HepG2 (cell line): Measurements from ENCODE around the gene EPHA10. TPM values are rescaled to one million over a fixed set of nuclear protein-coding genes. Genes with fewer than 3 reads are reported as not detected.

Experiments
- AGO1 ChIP-seq: fragments of 200-400 bp; formaldehyde crosslinking; IDR thresholded peaks from 2 replicates; pipeline ENCODE4 v1.6.1; 2017; ENCODE audit warnings: mild to moderate bottlenecking, low read depth, low read length, moderate library complexity; ENCODE audit not compliant: poor library complexity, severe bottlenecking
- BRD4 ChIP-seq: sonication (generic); formaldehyde crosslinking; IDR thresholded peaks from 2 replicates; pipeline ENCODE4 v1.4.0; 2020; ENCODE audit warnings: missing genetic modification reagents
- CREB1 ChIP-seq, 2 experiments: fragments of 450-650 bp in 1 of 2; IDR thresholded peaks; 2 replicates each; pipeline ENCODE4 v1.6.1; 2016 to 2017; ENCODE audit warnings: control low read depth in 1 of 2, mild to moderate bottlenecking in 1 of 2, missing compliant biosample characterization in 1 of 2, missing genetic modification characterization in 1 of 2
- EED ChIP-seq: sonication (generic); formaldehyde crosslinking; IDR thresholded peaks from 2 replicates; pipeline ENCODE4 v1.5.0; 2020; ENCODE audit warnings: mild to moderate bottlenecking, missing genetic modification reagents
- ELF1 ChIP-seq: sonication (generic); formaldehyde crosslinking; IDR thresholded peaks from 2 replicates; pipeline ENCODE4 v1.4.0; 2020; ENCODE audit warnings: missing genetic modification reagents
- GABPB1 ChIP-seq: IDR thresholded peaks from 2 replicates; pipeline ENCODE4 v1.6.1; 2016; ENCODE audit warnings: mild to moderate bottlenecking, missing genetic modification reagents, moderate library complexity, missing compliant biosample characterization
- HIVEP1 ChIP-seq: sonication (generic); formaldehyde crosslinking; IDR thresholded peaks from 2 replicates; pipeline ENCODE4 v1.4.0; 2020; ENCODE audit warnings: mild to moderate bottlenecking, missing genetic modification reagents
- HNF1B ChIP-seq: sonication (generic); formaldehyde crosslinking; IDR thresholded peaks from 2 replicates; pipeline ENCODE4 v1.5.1; 2020; ENCODE audit warnings: mild to moderate bottlenecking, moderate library complexity, missing genetic modification reagents
- KDM4B ChIP-seq: sonication (generic); formaldehyde crosslinking; IDR thresholded peaks from 2 replicates; pipeline ENCODE4 v1.4.0; 2020; ENCODE audit warnings: missing genetic modification reagents
- NCOA2 ChIP-seq: sonication (generic); formaldehyde crosslinking; IDR thresholded peaks from 2 replicates; pipeline ENCODE4 v1.8.0; 2022; ENCODE audit warnings: inconsistent platforms
- NR3C1 ChIP-seq: sonication (generic); formaldehyde crosslinking; IDR thresholded peaks from 2 replicates; pipeline ENCODE4 v1.4.0; 2020; ENCODE audit warnings: missing genetic modification reagents
- PRMT3 ChIP-seq: sonication (generic); formaldehyde crosslinking; IDR thresholded peaks from 2 replicates; pipeline ENCODE4 v1.8.1; 2022; ENCODE audit warnings: low read depth, mild to moderate bottlenecking, moderate library complexity, missing genetic modification reagents, borderline replicate concordance
- RBFOX2 ChIP-seq: fragments of 200-400 bp; formaldehyde crosslinking; IDR thresholded peaks from 2 replicates; pipeline ENCODE4 v1.6.1; 2017; ENCODE audit warnings: low read depth, mild to moderate bottlenecking, low read length
- RORA ChIP-seq: sonication (generic); formaldehyde crosslinking; IDR thresholded peaks from 2 replicates; pipeline ENCODE4 v1.5.0; 2020; ENCODE audit warnings: mild to moderate bottlenecking, missing genetic modification reagents, moderate library complexity
- SNRNP70 ChIP-seq: fragments of 200-400 bp; formaldehyde crosslinking; IDR thresholded peaks from 2 replicates; pipeline ENCODE4 v1.6.1; 2017; ENCODE audit warnings: mild to moderate bottlenecking, low read depth, low read length, moderate library complexity
- SP140L ChIP-seq: sonication (generic); formaldehyde crosslinking; IDR thresholded peaks from 2 replicates; pipeline ENCODE4 v1.4.0; 2020; ENCODE audit warnings: missing genetic modification reagents, borderline replicate concordance
- STAT6 ChIP-seq: sonication (generic); formaldehyde crosslinking; IDR thresholded peaks from 2 replicates; pipeline ENCODE4 v1.4.0; 2020; ENCODE audit warnings: missing genetic modification reagents, mild to moderate bottlenecking, borderline replicate concordance
- ZBTB37 ChIP-seq: sonication (generic); formaldehyde crosslinking; IDR thresholded peaks from 2 replicates; pipeline ENCODE4 v1.4.0; 2020; ENCODE audit warnings: mild to moderate bottlenecking, missing genetic modification reagents
- ZC3H13 ChIP-seq: sonication (generic); formaldehyde crosslinking; IDR thresholded peaks from 2 replicates; pipeline ENCODE4 v1.8.1; 2023; ENCODE audit warnings: mild to moderate bottlenecking, missing genetic modification reagents, moderate library complexity
- ZNF124 ChIP-seq: sonication (generic); formaldehyde crosslinking; IDR thresholded peaks from 2 replicates; pipeline ENCODE4 v1.4.0; 2020; ENCODE audit warnings: missing genetic modification reagents
- ZNF143 ChIP-seq: sonication (generic); formaldehyde crosslinking; IDR thresholded peaks from 2 replicates; pipeline ENCODE4 v1.4.0; 2020; ENCODE audit warnings: missing genetic modification reagents
- ZNF382 ChIP-seq: sonication (generic); formaldehyde crosslinking; IDR thresholded peaks from 2 replicates; pipeline ENCODE4 v1.5.0; 2020; ENCODE audit warnings: missing genetic modification reagents, mild to moderate bottlenecking, borderline replicate concordance
- ZNF589 ChIP-seq: sonication (generic); formaldehyde crosslinking; conservative IDR thresholded peaks from 2 replicates; pipeline ENCODE4 v1.8.0; 2022; ENCODE audit warnings: mild to moderate bottlenecking, moderate library complexity, missing genetic modification reagents
- ZNF619 ChIP-seq: sonication (generic); formaldehyde crosslinking; IDR thresholded peaks from 2 replicates; pipeline ENCODE4 v1.4.0; 2020; ENCODE audit warnings: mild to moderate bottlenecking, missing genetic modification reagents
- ZNF629 ChIP-seq: sonication (generic); formaldehyde crosslinking; conservative IDR thresholded peaks from 2 replicates; pipeline ENCODE4 v1.5.0; 2020; ENCODE audit warnings: missing genetic modification reagents
- ZSCAN20 ChIP-seq: sonication (generic); formaldehyde crosslinking; IDR thresholded peaks from 2 replicates; pipeline ENCODE4 v1.4.0; 2020; ENCODE audit warnings: missing genetic modification reagents, mild to moderate bottlenecking, borderline replicate concordance
- polyA plus RNA-seq, 8 experiments: library from polyadenylated mRNA; depleted of rRNA in 3 of 8; stranded (reverse) in 7 of 8; unstranded in 1 of 8; fragments of >200 nt; fragmentation: Illumina TruSeq in 4 of 8; extraction: Trizol in 4 of 8; gene quantifications; 2 replicates each; pipeline versions ENCODE4 v1.2.1 to v1.2.3, GENCODE V29; 2011 to 2016; ENCODE audit warnings: low read depth in 4 of 8, missing spikeins in 1 of 8, mixed read lengths in 1 of 8; ENCODE audit not compliant: insufficient read depth in 1 of 8
- total RNA-seq, 5 experiments: library from RNA; depleted of rRNA; stranded (reverse); fragments of >200 nt; fragmentation: Illumina TruSeq; extraction: Trizol; gene quantifications; 2 replicates each; pipeline ENCODE4 v1.2.3, GENCODE V29; 2016; ENCODE audit warnings: low read depth in 1 of 5

The EPHA10 gene
- total and polyA plus RNA-seq, 2 of the 13 experiments (the other 11 are each of a cell fraction or from before 2014, with no cell fraction given), result 0.11 to 0.58 TPM

- peak; percentile 10; the same call in 1 of the 2 replicates for TF ChIP-seq HNF1B
- TF ChIP-seq ZNF589 (CRISPR knock-in tag), result no peak
- TF ChIP-seq PRMT3 (CRISPR knock-in tag), result peak; percentile 49; the same call in 1 of the 2 replicates
- no peak for TF ChIP-seq SP140L (CRISPR knock-in tag)
- no peak for TF ChIP-seq ZNF629 (CRISPR knock-in tag)
- peak; percentile 93 for TF ChIP-seq ELF1 (CRISPR knock-in tag)
- TF ChIP-seq HIVEP1 (CRISPR knock-in tag), result no peak
- no peak for TF ChIP-seq STAT6
- TF ChIP-seq ZC3H13 (CRISPR knock-in tag), result no peak
- no peak for TF ChIP-seq BRD4 (CRISPR knock-in tag)
- no peak for TF ChIP-seq NCOA2 (CRISPR knock-in tag)
- peak; percentile 36 for TF ChIP-seq AGO1
- TF ChIP-seq ZBTB37 (CRISPR knock-in tag), result no peak
- peak; percentile 93 for TF ChIP-seq GABPB1 (CRISPR knock-in tag)
- TF ChIP-seq SNRNP70, result no peak
- no peak for TF ChIP-seq ZNF619 (CRISPR knock-in tag)
- TF ChIP-seq KDM4B (CRISPR knock-in tag), result no peak
- peak; percentile 98 for TF ChIP-seq RBFOX2
- TF ChIP-seq CREB1 (IDR thresholded peaks at IDR 0.05), result peak; percentile 81
- TF ChIP-seq CREB1 (CRISPR knock-in tag; IDR thresholded peaks at IDR 0.05), result peak; percentile 95
- TF ChIP-seq ZNF143, result no peak
- TF ChIP-seq NR3C1, result no peak
- TF ChIP-seq EED (CRISPR knock-in tag), result no peak
- TF ChIP-seq RORA (CRISPR knock-in tag), result no peak
- 0 out of 2 replicates have a peak, but pooled peaks have one; percentile 28 for TF ChIP-seq ZNF124
- TF ChIP-seq ZSCAN20 (CRISPR knock-in tag), result no peak
- TF ChIP-seq ZNF382 (CRISPR knock-in tag), result no peak
These were observed 42.8 kb upstream of the EPHA10 start, which contains the start of the genes C1orf122 and YRDC (continued) for GRCh38 chr1:37807555-37808368.
